GM20000 (cell line): ENCODE results near the gene DOLK.

Experiments used
- DNase-seq: peaks from one replicate; pipeline ENCODE4 v3.0.0; 2012; ENCODE audit warnings: low spot score
- TF ChIP-seq, protein P1 (sequence below): IDR thresholded peaks from 2 replicates; pipeline ENCODE4 v1.5.1; 2012; ENCODE audit warnings: mild to moderate bottlenecking, control low read depth; ENCODE audit errors: extremely low read depth, missing control alignments

Gene DOLK

GRCh38 chr9:128918921-128919320, 28.5 kb downstream of the DOLK start:
- no peak for DNase-seq
- TF ChIP-seq, protein P1, sequence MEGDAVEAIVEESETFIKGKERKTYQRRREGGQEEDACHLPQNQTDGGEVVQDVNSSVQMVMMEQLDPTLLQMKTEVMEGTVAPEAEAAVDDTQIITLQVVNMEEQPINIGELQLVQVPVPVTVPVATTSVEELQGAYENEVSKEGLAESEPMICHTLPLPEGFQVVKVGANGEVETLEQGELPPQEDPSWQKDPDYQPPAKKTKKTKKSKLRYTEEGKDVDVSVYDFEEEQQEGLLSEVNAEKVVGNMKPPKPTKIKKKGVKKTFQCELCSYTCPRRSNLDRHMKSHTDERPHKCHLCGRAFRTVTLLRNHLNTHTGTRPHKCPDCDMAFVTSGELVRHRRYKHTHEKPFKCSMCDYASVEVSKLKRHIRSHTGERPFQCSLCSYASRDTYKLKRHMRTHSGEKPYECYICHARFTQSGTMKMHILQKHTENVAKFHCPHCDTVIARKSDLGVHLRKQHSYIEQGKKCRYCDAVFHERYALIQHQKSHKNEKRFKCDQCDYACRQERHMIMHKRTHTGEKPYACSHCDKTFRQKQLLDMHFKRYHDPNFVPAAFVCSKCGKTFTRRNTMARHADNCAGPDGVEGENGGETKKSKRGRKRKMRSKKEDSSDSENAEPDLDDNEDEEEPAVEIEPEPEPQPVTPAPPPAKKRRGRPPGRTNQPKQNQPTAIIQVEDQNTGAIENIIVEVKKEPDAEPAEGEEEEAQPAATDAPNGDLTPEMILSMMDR, result no peak

GRCh38 chr9:128917151-128917849, 30.1 kb downstream of the DOLK start:
- no peak for DNase-seq
- TF ChIP-seq, protein P1, result no peak

- TF ChIP-seq, protein P1, result no peak
- no peak for DNase-seq
Measured at GRCh38 chr9:128916745-128917144, 30.7 kb downstream of the DOLK start.

- DNase-seq, result no peak
- TF ChIP-seq, protein P1, result no peak
Measured at GRCh38 chr9:128916204-128916603, 31.2 kb downstream of the DOLK start.

GRCh38 chr9:128913995-128914772, 33.2 kb downstream of the DOLK start:
- TF ChIP-seq, protein P1, result no peak
- no peak for DNase-seq

DNA sequence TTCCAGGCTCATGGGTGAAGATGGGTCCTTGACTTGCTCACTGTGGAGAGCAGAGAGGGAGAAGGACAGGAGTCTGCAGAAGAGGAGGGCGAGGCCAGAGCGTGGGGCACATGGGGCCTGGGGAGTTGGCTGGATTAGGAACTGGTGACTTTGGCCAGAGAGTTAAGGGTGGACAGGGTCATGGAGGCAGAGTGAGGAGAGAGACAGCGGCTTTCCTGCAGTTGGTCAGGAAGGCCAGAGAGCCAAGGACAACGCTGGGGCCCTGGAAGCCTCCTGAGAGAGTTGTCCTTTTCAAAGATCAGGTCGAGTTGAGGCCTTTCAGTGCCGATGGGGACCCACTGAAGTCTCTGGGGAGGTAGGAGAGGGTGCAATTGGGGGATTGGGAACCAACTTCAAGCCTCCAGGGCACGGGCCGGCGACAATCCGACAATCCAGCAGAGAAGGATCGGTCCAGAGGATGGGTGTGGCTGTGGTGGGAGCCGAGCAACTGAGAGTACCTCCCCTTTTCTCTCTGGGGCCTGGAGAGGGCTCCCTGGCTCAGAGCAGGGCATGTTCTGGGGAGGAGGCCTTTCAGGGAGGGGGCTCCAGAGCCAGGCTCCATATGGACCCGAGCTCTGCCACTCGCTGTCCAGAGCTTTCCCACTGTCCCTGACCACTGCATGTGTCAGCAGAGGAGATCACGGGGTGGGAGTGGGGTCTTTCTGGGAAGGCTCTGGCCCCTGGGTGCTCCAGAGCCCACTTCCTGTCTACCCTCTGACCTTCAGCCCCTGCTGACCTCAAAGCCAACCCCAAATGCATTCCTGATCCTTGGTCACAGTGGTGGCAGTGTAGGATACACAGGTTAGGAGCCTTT, 34.1 kb downstream of the DOLK start:
- DNase-seq, result no peak
- TF ChIP-seq, protein P1, result no peak

- DNase-seq, result no peak
- TF ChIP-seq, protein P1, result no peak
Measured at GRCh38 chr9:128912270-128912853, 35.0 kb downstream of the DOLK start.
